GM12878 (cell line): Measurements from ENCODE around the gene APOBEC2. TPM values are rescaled to one million over a fixed set of nuclear protein-coding genes. Genes with fewer than 3 reads are reported as not detected.
A peak's percentile ranks its signal among the peaks of the same experiment; 100 is the strongest.

Source experiments
- ATAC-seq: fragments of 200-7000 bp; cut with Tn5 transposase; 3 replicates; pipeline ENCODE4 v1.9.1; 2020; ENCODE audit warnings: mild to moderate bottlenecking, moderate library complexity
- BruUV-seq: library from RNA; stranded (reverse); fragments of 400-500 nt; replicated peaks from 2 replicates; lab custom pipeline; 2021; lab: Mats Ljungman, UMichigan
- CTCF ChIA-PET: fragments of 300-600 bp; sonication (Branson Sonifier 250); formaldehyde crosslinking; extraction: SDS; loops from one replicate; lab custom pipeline; 2021; ENCODE audit warnings: inconsistent platforms; lab: Yijun Ruan, JAX
- POLR2A ChIA-PET: fragments of 350-600 bp; formaldehyde crosslinking; extraction: SDS; loops from one replicate; lab custom pipeline; 2021; ENCODE audit warnings: inconsistent platforms; lab: Charles Lee
- RAD21 ChIA-PET: fragments of 300-600 bp; sonication (Branson Sonifier 250); formaldehyde crosslinking; loops from one replicate; lab custom pipeline; 2023; ENCODE audit warnings: antibody characterized with exemption; ENCODE audit not compliant: unreplicated experiment; lab: Charles Lee
- SMC1A ChIA-PET: fragments of 300-600 bp; sonication (Branson Sonifier 250); formaldehyde crosslinking; loops from one replicate; lab custom pipeline; 2023; ENCODE audit not compliant: unreplicated experiment, uncharacterized antibody; lab: Charles Lee
- DNase-seq: peaks from one replicate; pipeline ENCODE4 v3.0.0-alpha.2; 2011; ENCODE audit warnings: low read depth, low spot score
- FAIRE-seq: peaks from 3 replicates; lab custom pipeline; 2011; peaks lifted over from hg19 to GRCh38; lab: Jason Lieb, UNC
- H2AFZ ChIP-seq: 2 replicates; pipeline ENCODE4 v1.6.0; 2011; ENCODE audit warnings: low read depth, low read length, control low read depth; ENCODE audit not compliant: control insufficient read depth
- H3K27ac ChIP-seq: 2 replicates; pipeline ENCODE4 v1.5.1; 2011; ENCODE audit warnings: control low read depth; ENCODE audit not compliant: control insufficient read depth, insufficient read depth
- H3K27me3 ChIP-seq, 2 experiments: replicated peaks in 1 of 2; 2 replicates each; pipeline versions ENCODE4 v1.6.0 to v1.6.1; 2011; ENCODE audit warnings: low read length in 1 of 2; ENCODE audit not compliant: control insufficient read depth in 2 of 2, insufficient read depth in 2 of 2
- H3K36me3 ChIP-seq, 2 experiments: 2 replicates each; pipeline ENCODE4 v1.5.1; 2011; ENCODE audit warnings: low read length in 1 of 2; ENCODE audit not compliant: control insufficient read depth in 2 of 2, insufficient read depth in 2 of 2
- H3K4me1 ChIP-seq: 2 replicates; pipeline ENCODE4 v1.6.1; 2011; ENCODE audit warnings: mild to moderate bottlenecking, low read length, moderate library complexity, mixed read lengths; ENCODE audit not compliant: control insufficient read depth, insufficient read depth
- H3K4me2 ChIP-seq: 2 replicates; pipeline ENCODE4 v1.6.0; 2011; ENCODE audit warnings: control low read depth; ENCODE audit not compliant: control insufficient read depth, insufficient read depth
- H3K4me3 ChIP-seq: fragments of 200-600 bp; sonication (generic); 2 replicates; pipeline ENCODE4 v1.5.1; 2016
- H3K79me2 ChIP-seq: 2 replicates; pipeline ENCODE4 v1.6.0; 2011; ENCODE audit warnings: low read length; ENCODE audit not compliant: control insufficient read depth, insufficient read depth
- H3K9ac ChIP-seq: 2 replicates; pipeline ENCODE4 v1.8.0; 2011; ENCODE audit warnings: low read length, control low read depth, mixed read lengths; ENCODE audit not compliant: control insufficient read depth, insufficient read depth
- H3K9me3 ChIP-seq: replicated peaks from 3 replicates; pipeline ENCODE4 v1.5.1; 2011; ENCODE audit warnings: mild to moderate bottlenecking, low read length; ENCODE audit not compliant: control insufficient read depth, insufficient read depth
- H4K20me1 ChIP-seq: 2 replicates; pipeline ENCODE4 v1.6.0; 2011; ENCODE audit not compliant: control insufficient read depth, insufficient read depth
- BACH1 ChIP-seq: fragments of 450-650 bp; IDR thresholded peaks from 2 replicates; pipeline ENCODE4 v1.6.1; 2017; ENCODE audit warnings: mild to moderate bottlenecking, borderline replicate concordance
- CEBPB ChIP-seq, 2 experiments: fragments of 150-350 bp in 1 of 2; IDR thresholded peaks; 2 replicates each; pipeline ENCODE4 v1.6.1; 2012 to 2014; ENCODE audit warnings: low read depth in 2 of 2, low read length in 2 of 2, borderline replicate concordance in 1 of 2, inconsistent platforms in 1 of 2
- LARP7 ChIP-seq: fragments of 450-650 bp; IDR thresholded peaks from 2 replicates; pipeline ENCODE4 v1.6.1; 2017; ENCODE audit warnings: mild to moderate bottlenecking
- RAD21 ChIP-seq: IDR thresholded peaks from 2 replicates; pipeline ENCODE4 v1.6.1; 2011; ENCODE audit warnings: mild to moderate bottlenecking, low read depth, low read length, moderate library complexity; ENCODE audit not compliant: insufficient read depth
- RFX5 ChIP-seq: IDR thresholded peaks from 2 replicates; pipeline ENCODE4 v1.6.1; 2011; ENCODE audit warnings: low read depth, low read length, improper control_type of control experiment
- SMC3 ChIP-seq: IDR thresholded peaks from 2 replicates; pipeline ENCODE4 v1.6.1; 2011; ENCODE audit warnings: low read length, improper control_type of control experiment, borderline replicate concordance
- ZBED1 ChIP-seq: IDR thresholded peaks from 2 replicates; pipeline ENCODE4 v1.6.1; 2016; ENCODE audit warnings: borderline replicate concordance
- WGBS: methylation state at CpG from one replicate; pipeline ENCODE4 v1.1.6; 2016; ENCODE audit warnings: low lambda C conversion rate; ENCODE audit not compliant: insufficient replicate concordance, insufficient coverage; ENCODE audit errors: missing lambda C conversion rate; 5-methylcytosine and 5-hydroxymethylcytosine counted together
- in situ Hi-C: fragments of 300-500 bp; cut with MboI; formaldehyde crosslinking; loops from 9 replicates; pipeline ENCODE4 v1.14.3; 2018; ENCODE audit warnings: mixed read lengths
- intact Hi-C: fragments of 100-400 bp; cut with micrococcal nuclease; formaldehyde crosslinking; loops from one replicate; pipeline ENCODE4 v1.14.2; 2022; ENCODE audit not compliant: unreplicated experiment
- polyA plus RNA-seq, 11 experiments: library from polyadenylated mRNA; depleted of rRNA in 4 of 11; unstranded in 6 of 11; stranded (reverse) in 5 of 11; fragments of >200 nt; fragmentation: Nextera tagmentation in 4 of 11; fragmentation: Illumina TruSeq in 1 of 11; extraction: Ambion mirVana in 4 of 11; extraction: Trizol in 1 of 11; gene quantifications; 1 replicate in 1 of 11; 2 replicates in 10 of 11; pipeline versions ENCODE4 v1.2.1 to v1.2.3, GENCODE V29; 2011 to 2016; ENCODE audit warnings: inconsistent platforms in 2 of 11, missing spikeins in 2 of 11, low read depth in 1 of 11
- total RNA-seq, 4 experiments: library from RNA; depleted of rRNA in 3 of 4; stranded (reverse); fragments of >200 nt in 3 of 4; fragmentation: Illumina TruSeq in 1 of 4; extraction: Trizol in 1 of 4; gene quantifications; 2 replicates each; pipeline versions ENCODE4 v1.2.1 to v1.2.3, GENCODE V29; 2013 to 2021
- TF ChIP-seq, protein P1 (sequence below): fragments of 450-650 bp; IDR thresholded peaks from 2 replicates; pipeline ENCODE4 v1.6.1; 2017; ENCODE audit warnings: borderline replicate concordance
- TF ChIP-seq, protein P2 (sequence below): IDR thresholded peaks from 2 replicates; pipeline ENCODE4 v1.6.1; 2011; ENCODE audit warnings: low read depth, mild to moderate bottlenecking, low read length, moderate library complexity, borderline replicate concordance; ENCODE audit errors: extremely low read depth
- TF ChIP-seq, protein P3 (sequence below): fragments of 450-650 bp; IDR thresholded peaks from 2 replicates; pipeline ENCODE4 v1.6.1; 2017; ENCODE audit warnings: low read depth, mild to moderate bottlenecking, moderate library complexity
- TF ChIP-seq, protein P4 (sequence below), 3 experiments: IDR thresholded peaks in 2 of 3; conservative IDR thresholded peaks in 1 of 3; 2 replicates each; pipeline ENCODE4 v1.5.1; 2011; ENCODE audit warnings: low read depth in 3 of 3, low read length in 3 of 3, mild to moderate bottlenecking in 3 of 3, control low read depth in 2 of 3, moderate library complexity in 2 of 3, inconsistent platforms in 1 of 3, mixed read lengths in 1 of 3; ENCODE audit not compliant: control insufficient read depth in 2 of 3, insufficient read depth in 1 of 3; ENCODE audit errors: extremely low read depth in 1 of 3

APOBEC2 gene
- total and polyA plus RNA-seq, 10 of the 15 experiments (the other 5 are each of a cell fraction or from before 2014, with no cell fraction given): 0.11 to 1.4 (median 0.87) TPM; not detected in 6

DNA sequence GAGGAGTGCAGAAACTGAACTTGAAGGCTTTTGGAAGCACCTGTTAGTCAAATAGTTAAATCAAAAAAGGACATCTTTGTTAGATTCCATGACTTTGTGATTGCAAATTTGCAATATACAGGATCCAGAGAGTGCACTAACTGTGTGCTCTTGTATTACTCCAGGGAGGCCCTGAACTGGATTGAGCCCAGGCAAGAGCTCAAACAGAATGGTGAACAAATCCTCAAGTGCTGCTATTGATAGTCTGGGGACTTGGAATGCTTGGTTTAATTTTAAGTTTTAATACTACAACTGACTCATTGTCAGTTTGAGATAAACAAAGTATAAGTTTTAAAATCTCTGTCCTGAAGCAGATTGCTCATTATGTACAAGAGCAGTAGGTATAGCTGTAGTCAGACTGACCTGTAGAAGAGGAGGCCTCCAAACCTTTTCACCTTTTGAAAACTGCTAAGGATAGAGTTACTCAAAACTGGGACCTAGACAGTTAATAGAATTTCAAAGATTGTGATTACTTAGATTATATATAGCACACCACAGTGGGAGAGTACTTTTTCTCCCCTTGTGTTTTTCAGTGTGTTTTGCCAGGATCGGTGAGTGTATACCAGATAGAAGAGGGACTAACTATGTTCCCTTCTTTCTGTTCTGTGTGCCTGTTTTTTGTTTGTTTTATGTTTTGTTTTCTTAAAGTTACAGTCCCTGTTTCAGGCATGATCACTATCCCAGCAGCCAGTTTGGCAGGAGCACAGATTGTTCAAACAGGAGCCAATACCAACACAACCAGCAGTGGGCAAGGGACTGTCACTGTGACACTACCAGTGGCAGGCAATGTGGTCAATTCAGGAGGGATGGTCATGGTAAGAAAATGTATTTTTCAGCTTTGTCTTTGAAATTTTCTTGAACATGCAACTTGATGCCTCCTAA lies 38.1 kb downstream of the APOBEC2 start (continued):
- TF ChIP-seq, protein P1, sequence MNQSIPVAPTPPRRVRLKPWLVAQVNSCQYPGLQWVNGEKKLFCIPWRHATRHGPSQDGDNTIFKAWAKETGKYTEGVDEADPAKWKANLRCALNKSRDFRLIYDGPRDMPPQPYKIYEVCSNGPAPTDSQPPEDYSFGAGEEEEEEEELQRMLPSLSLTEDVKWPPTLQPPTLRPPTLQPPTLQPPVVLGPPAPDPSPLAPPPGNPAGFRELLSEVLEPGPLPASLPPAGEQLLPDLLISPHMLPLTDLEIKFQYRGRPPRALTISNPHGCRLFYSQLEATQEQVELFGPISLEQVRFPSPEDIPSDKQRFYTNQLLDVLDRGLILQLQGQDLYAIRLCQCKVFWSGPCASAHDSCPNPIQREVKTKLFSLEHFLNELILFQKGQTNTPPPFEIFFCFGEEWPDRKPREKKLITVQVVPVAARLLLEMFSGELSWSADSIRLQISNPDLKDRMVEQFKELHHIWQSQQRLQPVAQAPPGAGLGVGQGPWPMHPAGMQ: no peak
- TF ChIP-seq ZBED1 (no peak), BACH1 (no peak)
- TF ChIP-seq, protein P2, sequence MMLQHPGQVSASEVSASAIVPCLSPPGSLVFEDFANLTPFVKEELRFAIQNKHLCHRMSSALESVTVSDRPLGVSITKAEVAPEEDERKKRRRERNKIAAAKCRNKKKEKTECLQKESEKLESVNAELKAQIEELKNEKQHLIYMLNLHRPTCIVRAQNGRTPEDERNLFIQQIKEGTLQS: no peak

DNA sequence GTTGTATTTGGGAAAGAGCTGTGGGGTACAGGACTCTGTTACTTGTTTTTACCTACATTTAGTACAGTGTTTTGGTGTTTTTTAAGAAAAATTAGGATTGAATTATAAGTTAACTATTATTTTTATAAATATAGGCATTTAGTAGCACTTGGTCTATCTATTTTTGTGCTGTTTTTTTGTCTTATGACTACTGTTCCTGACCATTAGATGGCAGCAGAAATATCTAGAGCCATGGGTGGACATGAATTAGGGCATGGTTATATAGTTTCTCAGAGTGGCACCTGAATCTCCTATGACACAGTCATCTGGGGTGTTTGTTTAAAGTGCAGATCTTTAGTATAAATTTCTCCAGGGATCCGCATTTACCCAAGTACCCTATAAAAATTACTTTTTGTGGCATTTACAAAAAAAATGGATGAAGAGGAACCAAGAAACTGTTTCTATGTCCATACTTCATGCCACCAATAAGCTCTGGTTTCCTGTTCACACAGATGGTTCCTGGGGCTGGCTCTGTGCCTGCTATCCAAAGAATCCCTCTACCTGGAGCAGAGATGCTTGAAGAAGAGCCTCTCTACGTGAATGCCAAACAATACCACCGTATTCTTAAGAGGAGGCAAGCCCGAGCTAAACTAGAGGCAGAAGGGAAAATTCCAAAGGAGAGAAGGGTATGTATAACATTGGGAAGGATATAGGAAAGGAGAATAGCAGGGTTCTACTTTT lies 39.6 kb downstream of the APOBEC2 start:
- no TSS peak for BruUV-seq
- 95% methylated on average over 4 of the region's 4 CpGs for WGBS
- DNase-seq (no peak), ATAC-seq (peak; percentile 58), FAIRE-seq (no peak)
- TF ChIP-seq SMC3: peak; percentile 38; the same call in 1 of the 2 replicates
- no peak for TF ChIP-seq CEBPB (IDR thresholded peaks at IDR 0.05; ENCODE audit: borderline replicate concordance in 1 of 2, low read depth in 2 of 2, low read length in 2 of 2)
- TF ChIP-seq, protein P3, sequence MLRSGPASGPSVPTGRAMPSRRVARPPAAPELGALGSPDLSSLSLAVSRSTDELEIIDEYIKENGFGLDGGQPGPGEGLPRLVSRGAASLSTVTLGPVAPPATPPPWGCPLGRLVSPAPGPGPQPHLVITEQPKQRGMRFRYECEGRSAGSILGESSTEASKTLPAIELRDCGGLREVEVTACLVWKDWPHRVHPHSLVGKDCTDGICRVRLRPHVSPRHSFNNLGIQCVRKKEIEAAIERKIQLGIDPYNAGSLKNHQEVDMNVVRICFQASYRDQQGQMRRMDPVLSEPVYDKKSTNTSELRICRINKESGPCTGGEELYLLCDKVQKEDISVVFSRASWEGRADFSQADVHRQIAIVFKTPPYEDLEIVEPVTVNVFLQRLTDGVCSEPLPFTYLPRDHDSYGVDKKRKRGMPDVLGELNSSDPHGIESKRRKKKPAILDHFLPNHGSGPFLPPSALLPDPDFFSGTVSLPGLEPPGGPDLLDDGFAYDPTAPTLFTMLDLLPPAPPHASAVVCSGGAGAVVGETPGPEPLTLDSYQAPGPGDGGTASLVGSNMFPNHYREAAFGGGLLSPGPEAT: no peak
- TF ChIP-seq, protein P4, sequence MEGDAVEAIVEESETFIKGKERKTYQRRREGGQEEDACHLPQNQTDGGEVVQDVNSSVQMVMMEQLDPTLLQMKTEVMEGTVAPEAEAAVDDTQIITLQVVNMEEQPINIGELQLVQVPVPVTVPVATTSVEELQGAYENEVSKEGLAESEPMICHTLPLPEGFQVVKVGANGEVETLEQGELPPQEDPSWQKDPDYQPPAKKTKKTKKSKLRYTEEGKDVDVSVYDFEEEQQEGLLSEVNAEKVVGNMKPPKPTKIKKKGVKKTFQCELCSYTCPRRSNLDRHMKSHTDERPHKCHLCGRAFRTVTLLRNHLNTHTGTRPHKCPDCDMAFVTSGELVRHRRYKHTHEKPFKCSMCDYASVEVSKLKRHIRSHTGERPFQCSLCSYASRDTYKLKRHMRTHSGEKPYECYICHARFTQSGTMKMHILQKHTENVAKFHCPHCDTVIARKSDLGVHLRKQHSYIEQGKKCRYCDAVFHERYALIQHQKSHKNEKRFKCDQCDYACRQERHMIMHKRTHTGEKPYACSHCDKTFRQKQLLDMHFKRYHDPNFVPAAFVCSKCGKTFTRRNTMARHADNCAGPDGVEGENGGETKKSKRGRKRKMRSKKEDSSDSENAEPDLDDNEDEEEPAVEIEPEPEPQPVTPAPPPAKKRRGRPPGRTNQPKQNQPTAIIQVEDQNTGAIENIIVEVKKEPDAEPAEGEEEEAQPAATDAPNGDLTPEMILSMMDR (IDR thresholded peaks at IDR 0.05 in 2 of 3, conservative IDR thresholded peaks at IDR 0.05 in 1 of 3; ENCODE audit: control insufficient read depth in 2 of 3, extremely low read depth in 1 of 3, insufficient read depth in 1 of 3, low read depth in 3 of 3, low read length in 3 of 3): peak; percentile 31 to 45 (median 41); a peak in 4 of 6 replicates
- TF ChIP-seq RAD21: peak; percentile 62
- no peak for TF ChIP-seq RFX5
- no peak for TF ChIP-seq LARP7
- no peaks in the 10 kb centered on the region for H3K79me2 ChIP-seq
- H3K27ac ChIP-seq: no peak overlapping the region
- no peaks in the 10 kb centered on the region for H4K20me1 ChIP-seq
- H3K9ac ChIP-seq: no peak overlapping the region
- no peak overlapping the region for H3K4me3 ChIP-seq
- intact Hi-C loops: loop anchor here (1.0 to 2.0 kb wide), 2 partner anchors 90 to 226 kb away; no protein-coding TSS in a partner anchor
- RAD21 ChIA-PET: interaction anchor here (0.7 to 2.4 kb wide), 4 partner anchors 14 to 227 kb away, joined by 3 to 11 read pairs (median 7); partner anchors contain the start of genes NFYA and OARD1
- in situ Hi-C loops: no loop called here
- no peak overlapping the region for H3K4me2 ChIP-seq
- H3K4me1 ChIP-seq: no peaks in the 10 kb centered on the region
- H3K9me3 ChIP-seq: no peaks in the 10 kb centered on the region
- H3K36me3 ChIP-seq: peaks cover 12 to 46% of the 10 kb centered on the region in 2 experiments
- no peaks in the 10 kb centered on the region for H3K27me3 ChIP-seq
- CTCF ChIA-PET: interaction anchor here (0.7 to 3.2 kb wide), 21 partner anchors 9 to 229 kb away, joined by 3 to 49 read pairs (median 4); no protein-coding TSS in a partner anchor
- POLR2A ChIA-PET: interaction anchor here (1.4 kb wide), 1 partner anchor 17 kb away, joined by 4 read pairs; no protein-coding TSS in a partner anchor
- SMC1A ChIA-PET: interaction anchor here (0.9 to 2.1 kb wide), 10 partner anchors 16 to 228 kb away, joined by 3 to 17 read pairs (median 3); partner anchors contain the start of gene TREML2
- no peak overlapping the region for H2AFZ ChIP-seq
